CD14-positive monocyte (primary cell): ENCODE measurements around the gene BOC. TPM values are rescaled to one million over a fixed set of nuclear protein-coding genes. Genes with fewer than 3 reads are reported as not detected.

ENCODE experiments used
- DNase-seq, 3 donors: peaks; one replicate each; pipeline ENCODE4 v3.0.0-alpha.2; 2011 to 2022
- H2AFZ ChIP-seq: 2 replicates; pipeline ENCODE4 v1.6.0; 2012; ENCODE audit warnings: mild to moderate bottlenecking, low read depth, low read length, inconsistent platforms; ENCODE audit not compliant: insufficient read depth, poor library complexity, severe bottlenecking
- H3K27ac ChIP-seq, 2 donors: 1 replicate in 1 of 2; 2 replicates in 1 of 2; pipeline ENCODE4 v1.5.1; 2012 to 2013; ENCODE audit warnings: low read length in 2 of 2, control low read depth in 1 of 2, inconsistent platforms in 1 of 2, low read depth in 1 of 2, mild to moderate bottlenecking in 1 of 2
- H3K27me3 ChIP-seq, 2 donors: one replicate each; pipeline versions ENCODE4 v1.6.0 to v1.6.1; 2011 to 2013; ENCODE audit warnings: low read length in 2 of 2; ENCODE audit not compliant: control insufficient read depth in 2 of 2, insufficient read depth in 2 of 2
- H3K36me3 ChIP-seq, 2 donors: replicated peaks in 1 of 2; 1 replicate in 1 of 2; 2 replicates in 1 of 2; pipeline versions ENCODE4 v1.5.1 to v1.6.1; 2012 to 2013; ENCODE audit warnings: low read length in 2 of 2, control low read depth in 1 of 2, inconsistent platforms in 1 of 2, mild to moderate bottlenecking in 1 of 2; ENCODE audit not compliant: insufficient read depth in 2 of 2, control insufficient read depth in 1 of 2
- H3K4me1 ChIP-seq, 2 donors: 1 replicate in 1 of 2; 2 replicates in 1 of 2; pipeline versions ENCODE4 v1.5.1 to v1.6.1; 2012 to 2013; ENCODE audit warnings: low read length in 2 of 2, control low read depth in 1 of 2, inconsistent platforms in 1 of 2, mild to moderate bottlenecking in 1 of 2, moderate library complexity in 1 of 2; ENCODE audit not compliant: insufficient read depth in 2 of 2, control insufficient read depth in 1 of 2
- H3K4me2 ChIP-seq: replicated peaks from 2 replicates; pipeline ENCODE3; 2012; ENCODE audit warnings: low read length, moderate library complexity, mild to moderate bottlenecking; ENCODE audit not compliant: poor library complexity, severe bottlenecking; ENCODE audit errors: extremely low read depth
- H3K4me3 ChIP-seq, 3 experiments: fragments of 200-600 bp in 1 of 3; sonication (generic) in 1 of 3; replicated peaks in 1 of 3; 1 replicate in 2 of 3; 2 replicates in 1 of 3; pipeline ENCODE4 v1.5.1; 2011 to 2013; ENCODE audit warnings: low read length in 3 of 3, mild to moderate bottlenecking in 3 of 3, control low read depth in 2 of 3, low read depth in 2 of 3, inconsistent platforms in 1 of 3, moderate library complexity in 1 of 3
- H3K79me2 ChIP-seq: 2 replicates; pipeline ENCODE4 v1.6.0; 2012; ENCODE audit warnings: mild to moderate bottlenecking, control low read depth, inconsistent platforms, low read length, moderate library complexity; ENCODE audit not compliant: insufficient read depth
- H3K9ac ChIP-seq: 2 replicates; pipeline ENCODE4 v1.6.0; 2017; ENCODE audit warnings: low read length, mild to moderate bottlenecking; ENCODE audit not compliant: insufficient read depth, poor library complexity, severe bottlenecking
- H3K9me3 ChIP-seq, 2 donors: replicated peaks in 1 of 2; 1 replicate in 1 of 2; 2 replicates in 1 of 2; pipeline versions ENCODE4 v1.5.1 to v1.6.1; 2012 to 2013; ENCODE audit warnings: low read length in 2 of 2, control low read depth in 1 of 2; ENCODE audit not compliant: control insufficient read depth in 1 of 2, insufficient read depth in 1 of 2
- H4K20me1 ChIP-seq: 2 replicates; pipeline ENCODE4 v1.6.0; 2012; ENCODE audit warnings: mild to moderate bottlenecking, low read length, control low read depth, moderate library complexity; ENCODE audit not compliant: insufficient read depth
- H3K27ac Mint-ChIP-seq, 7 donors: one replicate each; pipeline ENCODE4 v1.8.0; 2020; ENCODE audit warnings: mild to moderate bottlenecking in 7 of 7, mixed read lengths in 7 of 7, moderate library complexity in 6 of 7, inconsistent platforms in 2 of 7
- H3K27me3 Mint-ChIP-seq, 3 donors: one replicate each; pipeline ENCODE4 v1.8.0; 2021 to 2022; ENCODE audit warnings: low read depth in 3 of 3, mild to moderate bottlenecking in 3 of 3, mixed read lengths in 3 of 3, moderate library complexity in 3 of 3, inconsistent platforms in 1 of 3
- H3K36me3 Mint-ChIP-seq, 2 donors: one replicate each; pipeline ENCODE4 v1.8.0; 2020; ENCODE audit warnings: mixed read lengths in 2 of 2, inconsistent platforms in 1 of 2, mild to moderate bottlenecking in 1 of 2
- H3K4me1 Mint-ChIP-seq: one replicate; pipeline ENCODE4 v1.8.0; 2020; ENCODE audit warnings: mild to moderate bottlenecking, mixed read lengths
- H3K4me3 Mint-ChIP-seq, 2 donors: one replicate each; pipeline ENCODE4 v1.8.0; 2020; ENCODE audit warnings: mild to moderate bottlenecking in 2 of 2, mixed read lengths in 2 of 2, moderate library complexity in 1 of 2
- H3K9me3 Mint-ChIP-seq, 7 donors: one replicate each; pipeline ENCODE4 v1.8.0; 2020 to 2022; ENCODE audit warnings: mixed read lengths in 7 of 7, mild to moderate bottlenecking in 6 of 7, moderate library complexity in 6 of 7, inconsistent platforms in 2 of 7
- CTCF ChIP-seq: fragments of 200-600 bp; IDR thresholded peaks from one replicate; pipeline ENCODE4 v1.8.0; 2022; ENCODE audit warnings: antibody characterized with exemption, mild to moderate bottlenecking
- whole genome bisulfite sequencing: methylation state at CpG from one replicate; pipeline ENCODE4 v1.1.5; 2013; ENCODE audit warnings: missing lambda C conversion rate; ENCODE audit not compliant: insufficient coverage; 5-methylcytosine and 5-hydroxymethylcytosine counted together
- intact Hi-C, 2 donors: fragments of 100-400 bp; cut with micrococcal nuclease; formaldehyde crosslinking; loops; one replicate each; pipeline versions ENCODE4 v1.15.0 to v1.15.1; 2023
- polyA plus RNA-seq, 3 donors: library from polyadenylated mRNA; depleted of rRNA in 1 of 3; unstranded in 2 of 3; stranded (reverse) in 1 of 3; fragments of 300-500 nt in 2 of 3; fragments of >200 nt in 1 of 3; fragmentation: Illumina TruSeq in 2 of 3; gene quantifications; 1 replicate in 2 of 3; 2 replicates in 1 of 3; pipeline ENCODE4 v1.2.3, GENCODE V29; 2012 to 2021

Gene BOC
- polyA plus RNA-seq, 3 donors = not detected

GRCh38 chr3:113275583-113275928 is 64.2 kb downstream of the BOC start:
- Histone ChIP-seq H3K4me1 (peaks cover 23% of the 10 kb centered on the region in 2 donors), H3K36me3 (no peaks in the 10 kb centered on the region), H3K79me2 (no peaks in the 10 kb centered on the region), H3K9ac (peak overlapping the region; percentile 62), H3K4me2 (peak overlapping the region; percentile 74), H2AFZ (peak overlapping the region; percentile 82), H3K9me3 (no peaks in the 10 kb centered on the region), H3K27ac (peak overlapping the region; percentile 75 to 86), H3K27me3 (no peaks in the 10 kb centered on the region), H3K4me3 (no peak overlapping the region), H4K20me1 (no peaks in the 10 kb centered on the region)
- Mint-ChIP-seq H3K36me3 (no peaks in the 10 kb centered on the region), H3K4me3 (peak overlapping the region; percentile 81 to 91), H3K27ac (peak overlapping the region; percentile 87 to 98 (median 92)), H3K9me3 (peaks cover 0 to 2% (median 0%) of the 10 kb centered on the region in 7 donors), H3K4me1 (peaks cover 21% of the 10 kb centered on the region), H3K27me3 (peaks cover 0 to 2% (median 0%) of the 10 kb centered on the region in 3 donors)
- TF ChIP-seq CTCF = no peak
- intact Hi-C loops = no loop called here
- no peak for DNase-seq
- WGBS = 100% methylated on average over 1 of the region's 2 CpGs

GRCh38 chr3:113275929-113276750 is 64.8 kb downstream of the BOC start:
- Mint-ChIP-seq H3K4me1 (peaks cover 21% of the 10 kb centered on the region), H3K36me3 (no peaks in the 10 kb centered on the region), H3K27ac (peak overlapping the region; percentile 87 to 98 (median 92)), H3K4me3 (peak overlapping the region; percentile 81 to 91), H3K9me3 (peaks cover 0 to 2% (median 0%) of the 10 kb centered on the region in 7 donors), H3K27me3 (peaks cover 0 to 2% (median 0%) of the 10 kb centered on the region in 3 donors)
- H3K4me2 ChIP-seq = peak overlapping the region; percentile 74
- DNase-seq = peak; percentile 75 to 83 (median 77)
- no peak for TF ChIP-seq CTCF
- intact Hi-C loops = no loop called here
- H3K27me3 ChIP-seq = no peaks in the 10 kb centered on the region
- peak overlapping the region; percentile 62 for H3K9ac ChIP-seq
- H4K20me1 ChIP-seq = no peaks in the 10 kb centered on the region
- H3K4me1 ChIP-seq = peaks cover 23% of the 10 kb centered on the region in 2 donors
- H3K27ac ChIP-seq = peak overlapping the region; percentile 75 to 86
- H2AFZ ChIP-seq = peak overlapping the region; percentile 82
- H3K36me3 ChIP-seq = no peaks in the 10 kb centered on the region
- no peaks in the 10 kb centered on the region for H3K9me3 ChIP-seq
- WGBS = 10% methylated on average over 11 of the region's 16 CpGs
- peak overlapping the region; percentile 34 to 73 (median 40) for H3K4me3 ChIP-seq
- no peaks in the 10 kb centered on the region for H3K79me2 ChIP-seq
